HFF-Myc (cell line): ENCODE results near the gene TEK.
"Not testable (repeated sequence)": the region's sequence is repeated elsewhere in the genome, so short reads cannot be mapped to it uniquely, and the experiment has no call there.

ENCODE experiments used
- DNase-seq: peaks from one replicate; pipeline ENCODE4 v3.0.0-alpha.2; 2011; ENCODE audit warnings: low read depth; ENCODE audit errors: extremely low read depth
- H3K4me3 ChIP-seq: replicated peaks from 2 replicates; pipeline ENCODE4 v1.5.1; 2011; ENCODE audit warnings: low read depth, mild to moderate bottlenecking, control low read depth, low read length
- TF ChIP-seq, protein P1 (sequence below): IDR thresholded peaks from 2 replicates; pipeline ENCODE4 v1.5.1; 2012; ENCODE audit warnings: mild to moderate bottlenecking, low read depth, low read length, control low read depth; ENCODE audit errors: missing control alignments

TEK gene

GRCh38 chr9:27227192-27227591 lies 118.2 kb downstream of the TEK start:
- no peak overlapping the region for H3K4me3 ChIP-seq
- TF ChIP-seq, protein P1, sequence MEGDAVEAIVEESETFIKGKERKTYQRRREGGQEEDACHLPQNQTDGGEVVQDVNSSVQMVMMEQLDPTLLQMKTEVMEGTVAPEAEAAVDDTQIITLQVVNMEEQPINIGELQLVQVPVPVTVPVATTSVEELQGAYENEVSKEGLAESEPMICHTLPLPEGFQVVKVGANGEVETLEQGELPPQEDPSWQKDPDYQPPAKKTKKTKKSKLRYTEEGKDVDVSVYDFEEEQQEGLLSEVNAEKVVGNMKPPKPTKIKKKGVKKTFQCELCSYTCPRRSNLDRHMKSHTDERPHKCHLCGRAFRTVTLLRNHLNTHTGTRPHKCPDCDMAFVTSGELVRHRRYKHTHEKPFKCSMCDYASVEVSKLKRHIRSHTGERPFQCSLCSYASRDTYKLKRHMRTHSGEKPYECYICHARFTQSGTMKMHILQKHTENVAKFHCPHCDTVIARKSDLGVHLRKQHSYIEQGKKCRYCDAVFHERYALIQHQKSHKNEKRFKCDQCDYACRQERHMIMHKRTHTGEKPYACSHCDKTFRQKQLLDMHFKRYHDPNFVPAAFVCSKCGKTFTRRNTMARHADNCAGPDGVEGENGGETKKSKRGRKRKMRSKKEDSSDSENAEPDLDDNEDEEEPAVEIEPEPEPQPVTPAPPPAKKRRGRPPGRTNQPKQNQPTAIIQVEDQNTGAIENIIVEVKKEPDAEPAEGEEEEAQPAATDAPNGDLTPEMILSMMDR = no peak
- no peak for DNase-seq

GRCh38 chr9:27239648-27240047 lies 130.6 kb downstream of the TEK start:
- not testable (repeated sequence) for DNase-seq, H3K4me3 ChIP-seq

DNA sequence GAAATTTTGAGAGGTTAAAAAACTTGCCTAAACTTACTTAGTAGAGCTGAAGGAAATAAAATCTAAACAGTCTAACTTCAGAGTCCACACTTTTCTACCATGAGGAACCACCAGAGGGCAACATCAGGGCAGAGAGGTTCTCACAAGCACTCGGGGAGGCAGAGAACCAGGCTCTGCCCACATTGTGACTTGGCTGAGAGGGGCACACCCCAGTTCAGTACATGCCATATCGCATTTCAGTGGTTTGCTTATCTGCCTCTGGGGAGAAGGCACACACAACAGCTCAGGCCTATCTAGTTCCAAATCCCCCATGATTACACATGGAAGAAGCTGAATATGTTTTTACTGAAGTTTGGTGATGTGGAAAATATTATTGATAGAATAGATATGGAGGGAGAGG lies 138.7 kb downstream of the TEK start:
- no peak overlapping the region for H3K4me3 ChIP-seq
- no peak for DNase-seq
- TF ChIP-seq, protein P1 = peak; percentile 59

- H3K4me3 ChIP-seq = no peak overlapping the region
- TF ChIP-seq, protein P1 = no peak
- DNase-seq = no peak
Observed at GRCh38 chr9:27248702-27249101, 139.7 kb downstream of the TEK start.

- TF ChIP-seq, protein P1 = no peak
- H3K4me3 ChIP-seq = no peak overlapping the region
- no peak for DNase-seq
Observed at GRCh38 chr9:27258662-27259061, 149.6 kb downstream of the TEK start.

DNA sequence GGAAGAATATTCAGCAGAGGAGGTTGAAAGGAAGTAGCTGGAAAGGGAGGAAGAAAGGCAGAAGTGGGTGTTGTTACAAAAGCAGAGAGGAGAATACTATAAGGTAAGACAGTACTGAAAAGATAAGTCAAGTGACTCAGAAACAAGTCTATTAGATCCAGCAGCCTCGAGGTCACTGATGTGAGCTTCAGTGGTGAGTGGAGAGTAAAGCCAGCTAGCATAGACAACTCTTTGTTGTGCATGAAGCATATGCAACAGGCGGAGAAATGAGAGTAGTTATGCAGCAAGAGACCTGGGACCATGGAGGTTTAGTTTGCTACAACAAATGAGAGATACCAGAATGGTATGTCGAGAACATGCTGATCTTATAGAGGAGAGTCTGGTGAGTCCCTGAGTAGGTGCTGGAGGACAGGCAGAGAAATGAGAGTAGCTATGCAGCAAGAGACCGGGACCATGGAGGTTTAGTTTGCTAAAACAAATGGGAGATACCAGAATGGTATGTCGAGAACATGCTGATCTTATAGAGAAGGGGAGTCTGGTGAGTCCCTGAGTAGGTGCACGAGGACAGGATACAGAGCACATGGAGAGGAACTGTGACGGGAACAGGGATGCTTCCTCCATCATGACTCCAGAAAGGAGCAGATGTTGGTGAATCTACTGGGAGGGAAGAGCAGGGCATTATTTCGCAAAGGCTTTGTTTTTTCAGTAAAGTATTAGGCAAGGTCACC lies 151.9 kb downstream of the TEK start:
- TF ChIP-seq, protein P1 = no peak
- no peak overlapping the region for H3K4me3 ChIP-seq
- DNase-seq = no peak

- TF ChIP-seq, protein P1 = no peak
- no peak overlapping the region for H3K4me3 ChIP-seq
- DNase-seq = no peak
Observed at GRCh38 chr9:27261517-27262211, 152.6 kb downstream of the TEK start.
